Forelimb muscle (tissue), 1 donor: ENCODE measurements around the gene KCNE3. TPM values are rescaled to one million over a fixed set of nuclear protein-coding genes. Genes with fewer than 3 reads are reported as not detected.

Experiments
- DNase-seq: peaks from one replicate; pipeline ENCODE4 v3.0.0-alpha.2; 2013; ENCODE audit warnings: low read depth
- polyA plus RNA-seq: library from polyadenylated mRNA; unstranded; fragments of 120-200 nt; gene quantifications from one replicate; pipeline ENCODE4 v1.2.1, GENCODE V29; 2013; ENCODE audit not compliant: insufficient read length

KCNE3 gene
- polyA plus RNA-seq = 1.2 TPM

- DNase-seq = no peak
Measured at GRCh38 chr11:74466916-74467885, at the start of gene KCNE3. KCNE3 (minus strand) TSS chr11:74467549; CDS start chr11:74457563, 9,986 bp downstream.

DNA sequence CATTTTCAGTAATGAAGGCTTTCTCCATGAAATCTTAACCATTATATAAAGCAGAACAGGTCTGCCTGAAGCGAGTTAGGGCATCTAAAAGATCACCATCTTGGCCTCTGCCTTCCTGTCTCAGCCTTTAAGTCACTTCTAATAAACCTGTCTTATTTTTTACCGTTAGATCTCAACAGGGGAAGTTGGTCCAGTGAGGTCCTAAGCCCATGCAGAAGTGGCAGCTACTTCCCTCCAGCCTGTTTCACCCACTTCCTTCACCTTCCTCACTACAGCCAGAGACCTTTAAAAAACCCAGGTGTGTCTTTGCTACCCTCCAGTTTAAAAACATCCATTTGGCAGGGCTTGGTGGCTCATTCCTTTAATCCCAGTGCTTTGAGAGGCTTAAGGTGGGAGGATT lies 40.2 kb upstream of the KCNE3 start:
- no peak for DNase-seq

- no peak for DNase-seq
Measured at GRCh38 chr11:74506823-74507222, 39.5 kb upstream of the KCNE3 start.

- DNase-seq = no peak
Measured at GRCh38 chr11:74505911-74506310, 38.6 kb upstream of the KCNE3 start.

- no peak for DNase-seq
Measured at GRCh38 chr11:74504100-74504691, 36.8 kb upstream of the KCNE3 start.

DNA sequence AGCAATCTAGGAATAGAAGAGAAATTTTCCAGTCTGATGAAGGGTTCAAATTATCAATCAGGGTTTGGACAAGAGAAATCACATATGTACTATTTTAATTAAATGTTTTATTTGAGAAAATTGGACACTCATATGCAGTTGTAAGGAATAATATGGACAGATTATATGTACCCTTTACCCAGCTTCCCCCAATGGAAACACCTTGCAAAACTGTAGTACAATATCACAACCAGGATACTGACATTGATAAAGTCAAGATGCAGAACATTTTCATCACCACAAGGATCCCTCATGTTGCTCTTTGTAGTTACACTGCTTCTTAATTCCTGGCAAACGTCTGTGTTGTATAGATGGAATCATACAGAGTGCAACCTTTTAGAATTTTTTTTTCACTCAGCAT lies 27.6 kb upstream of the KCNE3 start:
- DNase-seq = no peak

DNA sequence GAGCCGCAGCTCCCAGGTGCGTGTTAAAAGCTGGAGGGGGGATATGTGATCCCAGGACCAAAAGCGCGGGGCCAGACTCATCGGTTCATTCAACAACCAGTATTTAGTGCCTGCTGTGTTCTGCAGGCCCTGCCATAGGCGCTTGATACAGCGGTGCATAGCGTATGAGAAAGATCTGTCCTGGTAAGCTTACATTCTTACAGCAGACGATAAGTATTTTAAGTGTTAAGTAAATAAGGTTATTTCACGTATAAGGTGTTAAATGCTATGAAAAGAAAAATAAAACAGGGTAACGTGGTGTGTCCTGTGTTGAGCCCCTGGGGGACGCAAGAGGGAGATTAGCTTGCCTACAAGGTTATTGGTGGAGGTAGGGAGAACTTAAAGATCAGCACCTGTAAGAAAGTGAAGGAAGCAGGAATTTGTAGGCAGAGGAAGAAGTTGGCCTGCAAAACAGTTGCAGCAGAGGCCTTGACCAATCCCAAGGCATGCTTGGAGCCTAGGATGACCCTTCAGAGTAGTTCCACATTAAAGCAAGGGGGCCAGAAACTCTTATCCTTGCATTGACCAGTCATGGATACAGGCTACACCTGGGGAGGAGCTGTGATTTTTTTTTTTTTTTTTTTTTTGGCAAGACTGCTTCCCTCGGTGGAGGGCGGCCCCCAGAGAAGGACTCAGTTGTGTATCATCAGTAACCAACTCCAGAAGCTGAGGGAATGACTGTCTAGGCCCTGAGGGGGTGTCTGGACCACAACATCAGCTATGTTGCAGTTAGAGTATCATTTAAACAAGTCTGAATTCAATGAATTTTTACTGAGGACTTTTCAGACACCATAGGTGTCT lies 26.7 kb upstream of the KCNE3 start:
- DNase-seq = no peak

GRCh38 chr11:74492974-74493790 lies 25.8 kb upstream of the KCNE3 start, which contains the start of gene LIPT2:
LIPT2 (minus strand) TSS chr11:74493724; CDS start chr11:74493703, 21 bp downstream.
- peak; percentile 82 for DNase-seq

DNA sequence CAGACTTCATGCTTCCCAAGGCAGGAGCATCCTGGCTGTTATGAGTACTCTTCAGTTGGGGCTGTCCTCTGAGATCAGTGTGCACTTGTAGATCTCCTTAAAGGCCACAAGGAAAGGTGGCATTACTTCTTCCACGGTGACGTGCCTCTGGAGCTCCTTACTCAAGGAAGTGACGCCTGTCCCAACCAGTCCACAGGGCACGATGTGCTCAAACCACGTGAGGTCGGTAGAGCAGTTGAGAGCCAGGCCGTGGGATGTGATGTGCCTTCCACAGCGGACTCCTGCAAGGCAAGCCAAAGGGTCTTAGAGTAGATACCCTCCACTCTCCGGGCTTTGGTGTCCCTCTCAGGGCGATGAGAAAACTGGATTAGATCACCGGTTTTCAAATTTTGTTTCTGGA lies 24.7 kb upstream of the KCNE3 start:
- no peak for DNase-seq

DNA sequence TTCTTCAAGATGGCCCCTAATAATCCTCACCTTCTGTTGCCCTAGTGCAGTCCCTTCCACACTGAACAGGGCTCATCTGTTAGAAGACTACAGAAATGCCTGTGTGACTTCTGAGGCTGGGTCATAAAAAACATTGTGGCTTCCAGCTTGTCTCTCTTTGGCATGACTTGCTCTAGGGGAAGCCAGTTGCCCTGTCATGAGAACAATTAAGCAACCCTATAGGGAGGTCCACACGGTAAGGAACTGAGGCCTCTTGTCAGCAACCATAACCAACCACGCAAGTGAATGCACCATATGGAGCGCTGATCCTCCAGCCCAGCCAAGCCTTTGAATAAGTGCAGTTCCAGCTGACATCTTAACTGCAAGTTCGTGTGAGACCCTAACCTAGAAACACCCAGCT lies 23.6 kb upstream of the KCNE3 start:
- DNase-seq = no peak

DNA sequence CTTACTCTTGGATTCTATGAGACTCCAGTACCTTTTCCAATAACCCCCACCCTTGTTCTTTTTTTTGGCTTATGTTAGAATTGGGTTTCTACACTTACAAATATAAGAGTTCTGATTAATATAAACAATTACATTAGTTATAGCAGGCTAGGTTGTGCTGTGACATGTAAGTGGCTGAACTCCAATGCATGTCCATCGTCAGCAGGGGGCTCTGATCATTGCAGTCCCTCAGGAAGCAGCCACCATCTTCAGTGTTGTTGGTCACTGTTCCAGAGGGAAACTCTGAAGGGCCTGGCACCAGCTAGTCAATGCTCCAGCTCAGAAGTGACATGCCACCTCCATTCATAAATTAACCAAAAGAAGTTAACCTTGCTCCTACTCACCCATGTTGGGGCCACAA lies 20.5 kb upstream of the KCNE3 start:
- no peak for DNase-seq

- no peak for DNase-seq
Measured at GRCh38 chr11:74485868-74486267, 18.5 kb upstream of the KCNE3 start.

DNA sequence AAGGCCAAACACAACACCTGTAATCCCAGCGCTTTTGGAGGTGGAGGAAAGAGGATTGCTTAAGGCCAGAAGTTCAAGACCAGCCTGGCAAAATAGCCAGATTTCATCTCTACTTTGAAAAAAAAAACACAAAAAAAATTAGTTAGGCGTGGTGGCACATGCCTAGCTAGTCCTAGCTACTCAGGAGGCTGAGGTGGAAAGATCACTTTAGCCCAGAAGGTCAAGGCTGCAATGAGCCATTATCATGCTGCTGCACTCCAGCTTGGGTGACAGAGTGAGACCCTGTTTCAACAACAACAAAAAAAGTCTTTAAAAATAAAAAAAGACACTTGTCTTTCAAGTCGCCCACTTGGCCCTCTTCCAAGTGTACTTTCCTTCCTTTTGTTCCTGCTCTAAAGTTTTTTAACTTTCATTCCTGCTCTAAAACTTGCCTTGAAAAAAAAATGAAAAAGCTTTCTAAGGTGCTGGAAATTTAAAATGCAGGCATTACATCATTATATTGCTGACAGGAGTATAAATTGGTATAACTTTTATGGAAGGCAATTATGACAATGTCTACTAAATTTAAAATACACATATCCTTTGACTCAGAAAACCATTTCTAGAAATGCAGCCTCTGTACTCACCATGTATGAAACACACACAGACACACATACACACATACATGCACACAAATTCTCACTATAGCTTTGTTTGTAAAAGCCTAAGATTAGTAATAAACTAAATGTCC lies 13.5 kb upstream of the KCNE3 start:
- DNase-seq = no peak

GRCh38 chr11:74479732-74480123 lies 12.4 kb upstream of the KCNE3 start:
- DNase-seq = no peak

DNA sequence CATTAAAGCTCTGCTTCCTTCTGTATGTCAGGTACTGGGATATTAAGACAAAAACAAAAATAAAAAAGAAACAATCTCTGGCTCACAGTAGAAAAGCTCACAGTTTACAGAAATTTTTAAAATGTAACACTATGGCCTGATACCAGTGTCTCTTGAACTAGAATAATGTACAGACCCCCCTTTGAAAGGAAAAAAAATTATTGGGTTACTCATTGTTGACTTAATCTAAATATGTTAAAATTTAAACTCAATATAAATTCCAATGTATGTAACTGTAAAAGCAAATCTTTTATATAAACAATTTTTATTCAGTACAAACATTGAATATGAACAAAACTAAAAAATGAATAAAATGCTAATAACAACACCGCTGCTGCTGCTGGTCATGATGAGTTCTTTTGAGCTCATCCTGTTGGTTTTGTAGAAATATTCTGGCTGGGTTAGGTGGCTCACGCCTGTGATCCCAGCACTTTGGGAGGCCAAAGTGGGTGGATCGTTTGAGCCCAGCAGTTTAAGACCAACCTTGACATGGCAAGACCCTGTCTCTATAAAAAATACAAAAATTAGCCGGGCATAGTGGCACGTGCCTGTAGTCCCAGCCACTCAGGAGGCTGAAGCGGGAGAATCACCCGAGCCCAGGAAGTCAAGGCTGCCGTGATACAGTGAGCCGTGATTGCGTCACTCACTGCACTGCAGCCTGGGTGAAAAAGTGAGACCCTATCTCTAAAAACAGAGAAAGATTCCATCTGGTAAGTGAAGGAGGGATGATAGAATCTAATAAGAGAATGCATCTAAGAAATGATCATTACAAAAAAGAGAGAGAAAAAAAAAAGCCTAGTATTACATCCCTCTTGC lies 11.8 kb upstream of the KCNE3 start:
- no peak for DNase-seq

- DNase-seq = no peak
Measured at GRCh38 chr11:74476536-74476935, 9.2 kb upstream of the KCNE3 start.

GRCh38 chr11:74474316-74474715 lies 7.0 kb upstream of the KCNE3 start:
- DNase-seq = no peak

DNA sequence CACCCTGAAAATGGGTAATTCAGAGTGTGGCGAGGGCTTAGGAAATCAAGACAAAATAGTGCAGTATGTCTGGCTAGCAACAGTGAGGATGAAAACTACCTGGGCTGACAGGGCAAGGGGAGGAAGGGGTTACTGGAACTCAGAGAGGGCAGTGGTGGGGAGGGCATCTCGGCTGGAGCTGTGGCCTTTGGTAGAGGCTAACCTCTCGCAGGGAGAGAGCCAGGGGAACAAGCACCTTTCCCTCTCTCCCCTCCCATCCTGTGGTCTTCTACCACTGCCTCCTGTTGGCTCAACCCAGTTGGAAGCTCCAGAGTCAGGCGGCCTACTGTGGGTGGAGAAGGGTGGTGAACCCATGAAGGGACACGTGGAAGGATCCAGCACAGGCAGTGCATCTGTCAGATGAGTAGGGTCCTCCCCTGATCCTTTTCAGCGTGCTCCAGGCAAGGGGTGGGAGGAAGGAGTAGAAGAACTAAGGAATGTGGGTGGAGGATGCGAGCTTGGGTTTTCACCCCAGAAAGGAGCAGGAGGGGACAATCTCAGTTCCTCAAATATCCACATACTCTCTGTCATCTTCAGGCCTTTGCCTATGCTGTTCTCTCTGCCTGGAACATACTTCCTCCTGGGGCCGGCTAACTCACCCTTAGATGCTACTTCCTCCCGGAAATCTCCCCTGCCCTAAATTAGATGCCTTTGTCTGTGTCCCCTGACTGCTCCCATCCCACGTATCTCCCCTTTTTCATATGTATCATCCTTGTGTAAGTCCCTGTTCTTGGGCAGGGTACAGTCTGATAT lies 6.2 kb upstream of the KCNE3 start:
- no peak for DNase-seq
